ENCODE measurements around the gene SGCA. TPM values are rescaled to one million over a fixed set of nuclear protein-coding genes. Genes with fewer than 3 reads are reported as not detected.

Gene SGCA
- total and polyA plus RNA-seq, 2 of the 13 experiments (the other 11 are each of a cell fraction or from before 2014, with no cell fraction given), result not detected

DNA sequence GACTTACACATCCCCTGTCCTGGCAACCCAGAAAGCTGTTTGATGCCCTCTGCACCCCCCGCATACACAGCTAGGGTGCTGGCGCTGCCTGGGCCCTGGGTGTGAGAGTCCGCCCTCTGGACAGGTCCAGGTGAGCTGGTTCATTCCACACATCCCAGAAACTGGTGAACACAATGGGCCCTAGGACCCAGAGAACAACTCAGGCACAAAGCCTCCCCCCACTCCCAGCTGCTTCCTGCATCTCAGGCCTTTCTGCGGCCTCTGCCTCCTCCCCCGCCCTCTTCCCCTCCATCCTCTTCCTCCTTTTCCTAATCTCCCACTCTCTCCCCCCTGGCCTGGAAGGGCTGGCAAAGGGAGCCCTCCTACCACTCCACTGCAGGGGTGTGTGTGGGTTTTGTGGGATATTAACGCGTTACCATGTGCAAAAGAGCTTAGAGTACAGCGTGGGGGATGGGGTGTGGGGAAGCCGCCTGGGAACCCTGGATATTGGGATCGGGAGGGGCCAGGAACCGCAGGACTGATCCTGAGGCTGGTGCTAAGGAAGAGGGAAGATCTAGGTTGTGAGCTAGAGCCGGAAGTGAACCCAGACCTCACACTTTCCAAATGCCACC is 13.8 kb upstream of the SGCA start (continued):
- no peak for TF ChIP-seq SRSF4 (IDR thresholded peaks at IDR 0.05; ENCODE audit: low read depth, low read length, poor library complexity, severe bottlenecking)
- TF ChIP-seq MAFG (CRISPR knock-in tag; IDR thresholded peaks at IDR 0.05), result no peak
- no peak for TF ChIP-seq BHLHE40 (IDR thresholded peaks at IDR 0.05; ENCODE audit: low read length)
- TF ChIP-seq ZNF709 (CRISPR knock-in tag; IDR thresholded peaks at IDR 0.05), result no peak
- TF ChIP-seq ZSCAN9 (CRISPR knock-in tag; IDR thresholded peaks at IDR 0.05; ENCODE audit: borderline replicate concordance), result peak; percentile 63; the same call in 1 of the 2 replicates
- no peak for TF ChIP-seq ZNF569 (CRISPR knock-in tag; IDR thresholded peaks at IDR 0.05; ENCODE audit: borderline replicate concordance)
- no peak for TF ChIP-seq ZNF660 (CRISPR knock-in tag; IDR thresholded peaks at IDR 0.05; ENCODE audit: borderline replicate concordance, low read depth)
- TF ChIP-seq HOXA5 (CRISPR knock-in tag; IDR thresholded peaks at IDR 0.05), result 0 out of 2 replicates have a peak, but pooled peaks have one; percentile 53
- TF ChIP-seq ZNF670 (CRISPR knock-in tag; IDR thresholded peaks at IDR 0.05; ENCODE audit: borderline replicate concordance), result no peak
- no peak for TF ChIP-seq SAFB2 (CRISPR knock-in tag; IDR thresholded peaks at IDR 0.05; ENCODE audit: borderline replicate concordance, low read depth)
- no peak for TF ChIP-seq CHD2 (IDR thresholded peaks at IDR 0.05; ENCODE audit: low read depth, low read length)
- TF ChIP-seq, protein P1, sequence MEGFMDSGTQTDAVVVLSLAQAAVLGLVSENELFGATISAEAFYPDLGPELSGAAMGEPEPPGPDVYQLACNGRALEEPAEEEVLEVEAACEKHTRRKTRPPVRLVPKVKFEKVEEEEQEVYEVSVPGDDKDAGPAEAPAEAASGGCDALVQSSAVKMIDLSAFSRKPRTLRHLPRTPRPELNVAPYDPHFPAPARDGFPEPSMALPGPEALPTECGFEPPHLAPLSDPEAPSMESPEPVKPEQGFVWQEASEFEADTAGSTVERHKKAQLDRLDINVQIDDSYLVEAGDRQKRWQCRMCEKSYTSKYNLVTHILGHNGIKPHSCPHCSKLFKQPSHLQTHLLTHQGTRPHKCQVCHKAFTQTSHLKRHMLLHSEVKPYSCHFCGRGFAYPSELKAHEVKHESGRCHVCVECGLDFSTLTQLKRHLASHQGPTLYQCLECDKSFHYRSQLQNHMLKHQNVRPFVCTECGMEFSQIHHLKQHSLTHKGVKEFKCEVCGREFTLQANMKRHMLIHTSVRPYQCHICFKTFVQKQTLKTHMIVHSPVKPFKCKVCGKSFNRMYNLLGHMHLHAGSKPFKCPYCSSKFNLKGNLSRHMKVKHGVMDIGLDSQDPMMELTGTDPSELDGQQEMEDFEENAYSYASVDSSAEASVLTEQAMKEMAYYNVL (CRISPR knock-in tag; IDR thresholded peaks at IDR 0.05; ENCODE audit: borderline replicate concordance), result peak; percentile 82; the same call in 1 of the 2 replicates
- TF ChIP-seq ZFP36L1 (CRISPR knock-in tag; IDR thresholded peaks at IDR 0.05), result no peak
- no peak for TF ChIP-seq SRY (CRISPR knock-in tag; IDR thresholded peaks at IDR 0.05)
- TF ChIP-seq, protein P2, sequence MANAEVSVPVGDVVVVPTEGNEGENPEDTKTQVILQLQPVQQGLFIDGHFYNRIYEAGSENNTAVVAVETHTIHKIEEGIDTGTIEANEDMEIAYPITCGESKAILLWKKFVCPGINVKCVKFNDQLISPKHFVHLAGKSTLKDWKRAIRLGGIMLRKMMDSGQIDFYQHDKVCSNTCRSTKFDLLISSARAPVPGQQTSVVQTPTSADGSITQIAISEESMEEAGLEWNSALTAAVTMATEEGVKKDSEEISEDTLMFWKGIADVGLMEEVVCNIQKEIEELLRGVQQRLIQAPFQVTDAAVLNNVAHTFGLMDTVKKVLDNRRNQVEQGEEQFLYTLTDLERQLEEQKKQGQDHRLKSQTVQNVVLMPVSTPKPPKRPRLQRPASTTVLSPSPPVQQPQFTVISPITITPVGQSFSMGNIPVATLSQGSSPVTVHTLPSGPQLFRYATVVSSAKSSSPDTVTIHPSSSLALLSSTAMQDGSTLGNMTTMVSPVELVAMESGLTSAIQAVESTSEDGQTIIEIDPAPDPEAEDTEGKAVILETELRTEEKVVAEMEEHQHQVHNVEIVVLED (CRISPR knock-in tag; IDR thresholded peaks at IDR 0.05; ENCODE audit: borderline replicate concordance), result no peak
- TF ChIP-seq, protein P3, sequence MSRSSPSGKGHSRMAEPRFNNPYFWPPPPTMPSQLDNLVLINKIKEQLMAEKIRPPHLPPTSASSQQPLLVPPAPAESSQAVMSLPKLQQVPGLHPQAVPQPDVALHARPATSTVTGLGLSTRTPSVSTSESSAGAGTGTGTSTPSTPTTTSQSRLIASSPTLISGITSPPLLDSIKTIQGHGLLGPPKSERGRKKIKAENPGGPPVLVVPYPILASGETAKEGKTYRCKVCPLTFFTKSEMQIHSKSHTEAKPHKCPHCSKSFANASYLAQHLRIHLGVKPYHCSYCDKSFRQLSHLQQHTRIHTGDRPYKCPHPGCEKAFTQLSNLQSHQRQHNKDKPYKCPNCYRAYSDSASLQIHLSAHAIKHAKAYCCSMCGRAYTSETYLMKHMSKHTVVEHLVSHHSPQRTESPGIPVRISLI (CRISPR knock-in tag; IDR thresholded peaks at IDR 0.05; ENCODE audit: borderline replicate concordance), result 0 out of 2 replicates have a peak, but pooled peaks have one; percentile 29
- peak; percentile 39; the same call in 1 of the 3 replicates for TF ChIP-seq MXI1 (IDR thresholded peaks at IDR 0.05; ENCODE audit: borderline replicate concordance, low read depth, low read length)
- TF ChIP-seq ZFP1 (CRISPR knock-in tag; IDR thresholded peaks at IDR 0.05), result peak; percentile 36; the same call in 1 of the 2 replicates
- peak; percentile 98 for TF ChIP-seq PCBP1 (IDR thresholded peaks at IDR 0.05; ENCODE audit: borderline replicate concordance, low read depth, low read length)
- TF ChIP-seq ZNF766 (CRISPR knock-in tag; IDR thresholded peaks at IDR 0.05; ENCODE audit: borderline replicate concordance), result no peak
- TF ChIP-seq, protein P4, sequence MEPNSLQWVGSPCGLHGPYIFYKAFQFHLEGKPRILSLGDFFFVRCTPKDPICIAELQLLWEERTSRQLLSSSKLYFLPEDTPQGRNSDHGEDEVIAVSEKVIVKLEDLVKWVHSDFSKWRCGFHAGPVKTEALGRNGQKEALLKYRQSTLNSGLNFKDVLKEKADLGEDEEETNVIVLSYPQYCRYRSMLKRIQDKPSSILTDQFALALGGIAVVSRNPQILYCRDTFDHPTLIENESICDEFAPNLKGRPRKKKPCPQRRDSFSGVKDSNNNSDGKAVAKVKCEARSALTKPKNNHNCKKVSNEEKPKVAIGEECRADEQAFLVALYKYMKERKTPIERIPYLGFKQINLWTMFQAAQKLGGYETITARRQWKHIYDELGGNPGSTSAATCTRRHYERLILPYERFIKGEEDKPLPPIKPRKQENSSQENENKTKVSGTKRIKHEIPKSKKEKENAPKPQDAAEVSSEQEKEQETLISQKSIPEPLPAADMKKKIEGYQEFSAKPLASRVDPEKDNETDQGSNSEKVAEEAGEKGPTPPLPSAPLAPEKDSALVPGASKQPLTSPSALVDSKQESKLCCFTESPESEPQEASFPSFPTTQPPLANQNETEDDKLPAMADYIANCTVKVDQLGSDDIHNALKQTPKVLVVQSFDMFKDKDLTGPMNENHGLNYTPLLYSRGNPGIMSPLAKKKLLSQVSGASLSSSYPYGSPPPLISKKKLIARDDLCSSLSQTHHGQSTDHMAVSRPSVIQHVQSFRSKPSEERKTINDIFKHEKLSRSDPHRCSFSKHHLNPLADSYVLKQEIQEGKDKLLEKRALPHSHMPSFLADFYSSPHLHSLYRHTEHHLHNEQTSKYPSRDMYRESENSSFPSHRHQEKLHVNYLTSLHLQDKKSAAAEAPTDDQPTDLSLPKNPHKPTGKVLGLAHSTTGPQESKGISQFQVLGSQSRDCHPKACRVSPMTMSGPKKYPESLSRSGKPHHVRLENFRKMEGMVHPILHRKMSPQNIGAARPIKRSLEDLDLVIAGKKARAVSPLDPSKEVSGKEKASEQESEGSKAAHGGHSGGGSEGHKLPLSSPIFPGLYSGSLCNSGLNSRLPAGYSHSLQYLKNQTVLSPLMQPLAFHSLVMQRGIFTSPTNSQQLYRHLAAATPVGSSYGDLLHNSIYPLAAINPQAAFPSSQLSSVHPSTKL (CRISPR knock-in tag; IDR thresholded peaks at IDR 0.05), result peak; percentile 49; the same call in 1 of the 2 replicates
